Neural cell (in vitro differentiated cells): ENCODE results near the gene GSN.

Experiments
- CTCF ChIP-seq: fragments of 450-650 bp; IDR thresholded peaks from 2 replicates; pipeline ENCODE4 v1.5.1; 2014; ENCODE audit warnings: antibody characterized with exemption, mild to moderate bottlenecking, moderate library complexity; ENCODE audit not compliant: poor library complexity, severe bottlenecking
- EP300 ChIP-seq: fragments of 450-650 bp; conservative IDR thresholded peaks from 2 replicates; pipeline ENCODE4 v1.6.1; 2014; ENCODE audit warnings: antibody characterized with exemption, mild to moderate bottlenecking, moderate library complexity; ENCODE audit not compliant: poor library complexity, severe bottlenecking
- EZH2 ChIP-seq: fragments of 200-600, 300-800 bp; shearing (Covaris generic), sonication (generic); IDR thresholded peaks from 2 replicates; pipeline ENCODE4 v1.6.1; 2014; ENCODE audit warnings: antibody characterized with exemption, low read length, borderline replicate concordance, mild to moderate bottlenecking; ENCODE audit not compliant: insufficient read depth, poor library complexity, severe bottlenecking
- POLR2AphosphoS5 ChIP-seq: IDR thresholded peaks from 2 replicates; pipeline ENCODE4 v1.6.1; 2012
- RAD21 ChIP-seq: fragments of 450-650 bp; conservative IDR thresholded peaks from 2 replicates; pipeline ENCODE4 v1.6.1; 2014; ENCODE audit warnings: antibody characterized with exemption, mild to moderate bottlenecking, moderate library complexity
- REST ChIP-seq: IDR thresholded peaks from 2 replicates; pipeline ENCODE4 v1.6.1; 2012; ENCODE audit warnings: borderline replicate concordance
- SMC3 ChIP-seq: fragments of 450-650 bp; conservative IDR thresholded peaks from 2 replicates; pipeline ENCODE4 v1.6.1; 2014; ENCODE audit warnings: antibody characterized with exemption, mild to moderate bottlenecking, moderate library complexity; ENCODE audit not compliant: poor library complexity
- TAF1 ChIP-seq: IDR thresholded peaks from 2 replicates; pipeline ENCODE4 v1.6.1; 2012; ENCODE audit warnings: low read depth

- no peak for TF ChIP-seq CTCF
- TF ChIP-seq RAD21 = no peak
- no peak for TF ChIP-seq EP300
- no peak for TF ChIP-seq TAF1
- no peak for TF ChIP-seq REST
- no peak for TF ChIP-seq POLR2AphosphoS5
- TF ChIP-seq SMC3 = no peak
- TF ChIP-seq EZH2 = no peak
Observed at GRCh38 chr9:121324755-121325154, 56.8 kb downstream of the GSN start.
